GM18498 (cell line): ENCODE data around the gene CUX1.

Experiments used
- ATAC-seq: cut with Tn5 transposase; IDR thresholded peaks from one replicate; pipeline ENCODE4 v1.9.1; 2021; ENCODE audit warnings: mild to moderate bottlenecking, moderate library complexity; ENCODE audit not compliant: unreplicated experiment

Gene CUX1

DNA sequence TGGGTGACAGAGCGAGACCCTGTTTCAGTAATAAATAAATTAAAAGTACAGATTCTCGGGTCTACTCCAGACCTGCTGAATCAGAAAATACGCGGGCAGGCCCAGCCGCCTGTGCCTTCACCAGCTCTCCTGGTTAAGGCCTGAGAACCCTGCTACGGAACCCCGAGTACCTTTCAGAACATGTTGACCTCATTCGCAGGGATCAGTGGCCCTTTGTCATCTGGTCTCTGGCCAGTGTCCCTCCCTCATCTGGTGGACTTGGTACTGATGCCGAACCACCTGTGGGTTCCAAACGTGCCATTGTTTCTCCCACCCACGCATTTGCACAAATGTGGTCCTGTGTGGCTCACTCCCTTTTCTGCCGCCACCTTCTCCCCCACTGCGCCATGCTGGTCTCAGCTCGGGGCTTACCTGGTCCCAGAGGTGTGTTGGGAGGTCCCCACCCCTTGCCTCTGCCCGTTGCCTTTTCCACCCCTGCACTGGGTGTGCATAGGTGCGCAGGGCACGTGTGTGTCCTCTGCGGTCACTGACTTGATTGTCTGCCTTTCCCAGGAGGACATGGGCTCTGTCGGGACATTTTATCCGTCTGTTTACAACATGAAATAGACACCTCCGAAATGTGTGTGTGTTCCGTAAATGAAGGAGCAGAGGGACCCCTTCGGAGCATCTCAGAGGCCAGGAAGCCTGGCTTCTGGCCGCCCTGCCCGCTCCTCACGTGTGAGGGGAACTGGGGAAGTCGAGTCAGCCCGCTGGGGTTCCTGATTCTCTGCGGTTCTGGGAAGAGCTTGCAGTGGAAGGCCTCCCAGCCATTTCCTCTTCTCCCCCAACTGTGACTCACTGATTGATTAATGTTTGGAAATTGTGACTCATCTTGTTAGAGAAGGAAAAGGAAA is 135.2 kb downstream of the CUX1 start:
- ATAC-seq = no peak

DNA sequence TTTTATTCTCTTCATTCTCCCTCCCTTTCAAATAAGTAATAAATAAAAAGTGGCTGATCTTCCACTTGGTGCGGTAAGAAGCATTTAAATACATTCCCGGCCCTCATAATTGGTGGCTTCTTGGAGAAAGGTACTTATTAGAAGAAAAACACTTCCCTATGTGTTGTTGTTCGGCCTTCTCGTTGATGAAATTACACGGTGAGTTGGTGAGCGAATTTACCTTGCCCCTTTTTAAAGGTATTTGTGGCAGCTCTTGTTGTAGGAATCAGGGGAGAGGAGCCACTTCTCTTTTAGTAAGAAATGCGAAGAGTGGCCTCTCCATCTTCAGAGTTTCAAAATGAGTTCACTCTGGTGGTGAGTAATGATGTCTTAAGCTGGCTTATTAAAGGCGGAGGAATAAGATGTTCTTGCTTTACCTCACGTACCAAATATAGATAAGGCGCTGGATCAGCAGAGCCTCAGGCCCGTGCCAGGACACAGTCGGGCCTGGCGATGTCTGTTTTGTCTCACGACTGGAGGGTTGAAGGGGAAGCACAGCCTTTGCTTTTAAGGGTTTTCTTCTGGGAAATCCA is 135.9 kb downstream of the CUX1 start:
- ATAC-seq = no peak

DNA sequence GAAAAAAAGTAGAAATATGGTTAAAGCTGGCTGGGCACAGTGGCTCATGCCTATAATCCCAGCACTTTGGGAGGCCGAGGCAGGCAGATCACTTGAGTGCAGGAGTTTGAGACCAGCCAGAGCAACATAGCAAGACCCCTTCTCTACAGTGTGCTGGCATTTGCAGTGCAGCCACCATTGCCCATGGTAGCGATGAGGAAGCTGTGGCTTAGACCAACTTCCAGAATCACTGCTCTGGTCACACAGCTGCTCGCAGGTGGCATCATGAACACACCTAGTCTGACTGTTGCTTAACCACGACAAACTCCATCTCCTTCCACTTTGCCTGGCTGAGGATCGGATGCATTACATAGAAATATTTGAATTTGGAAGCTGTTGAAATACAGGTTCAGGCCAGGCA is 137.1 kb downstream of the CUX1 start:
- no peak for ATAC-seq

DNA sequence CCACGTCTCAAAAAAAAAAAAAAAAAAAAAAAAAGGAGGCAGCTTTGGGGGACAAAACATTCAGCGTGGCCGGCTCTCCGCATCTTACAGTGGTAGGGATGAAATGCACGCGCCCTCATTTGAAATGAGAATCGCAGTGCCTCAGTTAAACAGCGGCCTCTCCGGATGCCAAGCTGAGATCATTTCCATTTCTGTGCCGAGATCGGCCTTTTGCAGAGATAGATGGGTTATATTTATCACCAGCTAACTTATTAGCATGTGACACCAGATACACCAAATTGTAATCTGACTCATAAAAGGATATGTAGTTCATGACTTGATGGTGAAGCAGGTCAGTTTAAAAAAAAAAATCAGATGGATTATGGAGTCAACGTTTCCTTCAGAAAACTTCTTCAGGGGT is 138.7 kb downstream of the CUX1 start:
- ATAC-seq = no peak

DNA sequence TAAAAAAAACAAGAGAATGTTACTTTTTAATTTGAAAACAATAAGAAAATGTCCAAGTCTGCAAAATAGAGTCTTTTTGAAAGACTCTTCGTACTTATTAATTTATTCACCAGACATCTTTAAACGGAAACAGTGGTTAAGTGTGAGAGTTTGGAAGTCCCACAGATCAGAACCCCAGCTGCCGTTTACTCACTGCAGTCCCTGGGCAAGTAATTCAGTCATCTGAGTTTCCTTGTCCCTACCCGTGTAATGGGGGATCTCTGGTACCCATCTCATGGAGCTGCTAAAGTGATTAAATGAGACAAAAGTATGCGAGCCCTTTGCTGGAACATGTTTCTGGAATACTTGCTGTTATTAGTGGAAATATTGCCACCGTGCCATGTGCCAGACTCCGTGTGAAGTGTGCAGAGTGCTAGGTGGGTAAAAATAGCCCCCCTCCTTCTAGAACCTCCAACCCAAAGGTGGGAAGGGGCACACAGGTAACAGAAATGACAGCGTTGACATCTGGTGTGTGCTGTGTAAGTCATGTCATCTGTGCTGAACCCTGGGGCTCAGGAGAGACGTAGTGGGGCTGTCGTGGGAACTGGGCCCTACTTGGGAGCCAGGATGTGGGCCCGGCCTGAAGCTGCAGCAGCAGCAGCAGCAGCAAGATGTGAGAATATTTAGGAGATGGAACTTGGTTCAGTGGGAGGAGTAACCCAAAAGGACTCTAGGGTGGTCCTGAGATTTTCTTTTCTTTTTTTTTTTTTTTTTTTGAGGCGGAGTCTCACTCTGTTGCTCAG is 140.5 kb downstream of the CUX1 start:
- no peak for ATAC-seq

DNA sequence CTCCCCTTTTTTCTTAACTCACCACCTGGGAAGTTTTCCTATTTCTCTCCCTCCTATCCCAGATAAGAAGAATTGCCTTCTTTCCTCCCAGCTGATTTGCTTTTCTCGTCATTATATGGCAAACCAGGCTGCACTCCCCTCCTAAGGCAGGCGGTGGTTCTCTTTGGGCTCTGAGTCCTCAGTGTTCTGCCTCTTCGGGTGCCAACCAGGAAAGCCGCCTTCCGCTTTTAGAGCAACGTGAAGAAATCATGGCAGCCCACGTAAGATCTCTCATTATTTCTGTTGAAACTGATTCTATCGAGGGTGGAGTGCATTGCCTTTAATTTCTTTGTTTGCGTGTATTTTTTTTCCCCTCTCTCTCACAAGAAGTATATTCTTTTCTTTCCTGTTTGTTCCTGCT is 141.9 kb downstream of the CUX1 start:
- ATAC-seq = no peak

DNA sequence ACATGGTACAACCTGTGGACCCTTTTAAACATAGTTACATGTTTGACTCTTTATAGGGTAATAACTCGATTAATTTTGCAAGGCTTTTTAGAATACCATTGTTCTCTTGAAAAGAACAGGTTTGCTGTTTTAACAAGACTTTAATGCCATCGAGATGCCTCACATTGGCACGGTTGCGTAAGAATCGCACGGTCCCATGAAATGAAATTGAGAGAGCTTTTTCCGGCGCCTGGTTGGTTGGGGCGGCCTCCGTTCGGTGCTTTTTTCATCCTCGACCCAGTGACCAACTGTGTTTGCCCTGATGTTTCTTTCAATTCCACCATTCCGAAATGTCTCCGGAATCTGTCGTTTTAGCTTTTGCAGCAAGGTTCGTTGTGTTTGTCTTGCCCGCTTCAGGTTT is 142.4 kb downstream of the CUX1 start:
- no peak for ATAC-seq

DNA sequence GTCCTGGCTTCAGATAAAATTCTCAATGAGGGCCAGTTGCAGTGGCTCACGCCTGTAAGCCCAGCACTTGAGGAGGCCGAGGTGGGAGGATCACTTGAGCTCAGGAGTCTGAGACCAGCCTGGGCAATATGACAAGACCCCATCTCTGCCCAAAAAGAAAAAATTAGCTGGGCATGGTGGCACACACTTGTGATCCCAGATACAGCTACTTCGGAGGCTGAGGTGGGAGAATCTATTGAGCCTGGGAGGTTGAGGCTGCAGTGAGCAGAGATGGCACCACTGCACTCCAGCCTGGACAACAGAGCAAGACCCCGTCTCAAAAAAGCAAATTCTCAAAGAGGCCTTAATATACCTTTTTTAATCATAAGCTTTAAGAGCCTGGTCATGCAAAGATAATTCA is 142.9 kb downstream of the CUX1 start:
- ATAC-seq = no peak

DNA sequence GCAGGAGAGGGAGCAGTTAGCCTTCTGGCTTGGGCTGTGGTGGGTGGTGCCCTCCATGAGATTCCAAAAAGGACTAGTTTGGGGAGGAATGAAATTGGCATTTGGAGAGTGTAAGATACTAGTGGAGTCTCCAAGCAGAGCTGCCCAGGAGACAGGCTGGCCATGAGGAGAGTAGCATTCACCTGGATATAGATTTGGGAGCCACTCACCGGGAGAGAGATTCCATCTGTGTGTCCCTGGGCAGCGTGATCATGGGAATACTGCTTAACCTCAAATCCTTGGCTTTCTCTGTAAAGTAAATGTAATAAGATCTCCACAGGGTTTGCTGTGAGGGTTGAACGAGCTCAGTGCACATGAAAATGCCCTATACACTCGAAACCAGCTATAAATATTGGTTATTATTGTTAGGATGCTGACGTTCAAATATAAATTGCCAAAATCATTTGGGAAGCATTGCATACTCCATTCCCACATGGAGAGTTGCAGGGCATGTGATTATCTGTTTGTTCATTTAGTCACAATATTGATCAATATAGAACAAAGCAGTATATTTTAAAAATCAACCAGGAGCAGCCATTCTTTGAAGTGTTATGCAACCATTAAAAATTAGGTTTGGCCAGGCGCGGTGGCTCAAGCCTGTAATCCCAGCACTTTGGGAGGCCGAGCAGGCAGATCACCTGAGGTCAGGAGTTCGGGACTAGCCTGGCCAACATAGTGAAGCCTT is 143.7 kb downstream of the CUX1 start:
- no peak for ATAC-seq

DNA sequence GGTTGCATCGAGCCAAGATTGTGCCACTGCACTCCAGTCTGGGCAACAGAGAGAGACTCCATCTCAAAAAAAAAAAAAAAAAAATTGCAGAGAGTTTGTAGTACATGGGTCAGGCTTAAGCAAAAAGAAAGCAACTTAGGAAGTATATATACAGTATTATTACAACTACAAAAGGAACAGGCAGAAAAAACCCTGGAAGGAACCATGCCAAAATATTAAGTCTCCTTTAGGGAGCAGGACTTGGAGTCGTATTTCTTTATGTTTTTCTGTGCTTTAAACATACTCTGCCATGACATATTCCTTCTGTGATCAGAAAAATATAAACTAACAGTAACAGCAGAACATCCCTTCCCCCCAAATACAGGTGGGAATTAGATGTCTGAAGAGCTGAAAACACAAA is 144.4 kb downstream of the CUX1 start:
- ATAC-seq = no peak

DNA sequence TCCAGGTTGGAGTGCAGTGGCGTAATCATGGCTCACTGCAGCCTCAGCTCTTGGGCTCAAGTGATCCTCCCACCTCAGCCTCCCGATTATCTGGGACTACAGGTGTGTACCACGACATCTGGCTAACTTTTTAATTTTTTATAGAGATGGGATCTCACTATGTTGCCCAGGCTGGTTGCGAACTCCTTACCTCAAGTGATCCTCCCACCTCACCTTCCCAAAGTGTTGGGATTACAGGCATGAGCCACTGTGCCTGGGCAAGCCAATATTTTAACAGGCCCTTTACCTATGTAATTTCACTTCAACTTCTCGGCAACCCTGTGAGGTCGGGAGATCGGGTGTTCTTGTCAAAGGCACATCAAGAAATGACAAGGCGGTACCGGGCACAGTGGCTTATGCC is 146.3 kb downstream of the CUX1 start:
- no peak for ATAC-seq

DNA sequence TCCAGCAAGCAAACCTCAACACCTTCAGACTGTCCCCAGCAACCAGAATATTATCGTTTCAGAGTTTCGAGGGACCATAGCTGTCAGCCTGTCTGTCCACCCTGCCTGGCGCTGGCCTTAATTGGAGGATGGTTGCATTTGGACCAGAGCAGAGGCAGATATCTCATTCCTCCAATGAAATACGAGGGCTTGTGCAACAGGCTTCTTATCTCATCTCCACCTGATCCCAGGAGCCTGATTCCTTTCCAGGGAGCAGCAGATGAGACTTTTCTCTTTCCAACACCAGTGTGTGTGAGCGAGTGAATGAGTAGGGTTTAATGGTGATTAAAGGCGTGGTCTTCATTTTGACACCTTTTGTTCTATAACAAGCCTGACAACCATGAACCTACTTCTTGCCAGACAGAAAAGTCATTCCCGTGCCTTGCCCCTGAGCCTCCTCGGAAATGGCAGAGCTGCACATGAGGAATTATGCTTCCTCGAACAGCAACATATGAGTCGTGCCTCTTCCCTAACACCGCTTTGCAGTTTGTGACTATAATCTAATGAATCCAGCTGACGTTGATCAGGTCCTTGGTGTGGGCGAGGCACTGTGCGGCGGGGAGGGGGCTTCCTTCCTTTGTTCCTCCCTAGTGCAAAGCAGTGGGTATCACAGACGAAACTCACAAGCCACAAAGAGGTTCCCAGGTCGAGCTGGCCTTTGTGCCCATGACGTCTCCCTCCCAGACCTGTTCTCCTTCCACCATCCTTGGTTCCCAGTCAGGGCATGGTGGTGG is 147.4 kb downstream of the CUX1 start:
- no peak for ATAC-seq

DNA sequence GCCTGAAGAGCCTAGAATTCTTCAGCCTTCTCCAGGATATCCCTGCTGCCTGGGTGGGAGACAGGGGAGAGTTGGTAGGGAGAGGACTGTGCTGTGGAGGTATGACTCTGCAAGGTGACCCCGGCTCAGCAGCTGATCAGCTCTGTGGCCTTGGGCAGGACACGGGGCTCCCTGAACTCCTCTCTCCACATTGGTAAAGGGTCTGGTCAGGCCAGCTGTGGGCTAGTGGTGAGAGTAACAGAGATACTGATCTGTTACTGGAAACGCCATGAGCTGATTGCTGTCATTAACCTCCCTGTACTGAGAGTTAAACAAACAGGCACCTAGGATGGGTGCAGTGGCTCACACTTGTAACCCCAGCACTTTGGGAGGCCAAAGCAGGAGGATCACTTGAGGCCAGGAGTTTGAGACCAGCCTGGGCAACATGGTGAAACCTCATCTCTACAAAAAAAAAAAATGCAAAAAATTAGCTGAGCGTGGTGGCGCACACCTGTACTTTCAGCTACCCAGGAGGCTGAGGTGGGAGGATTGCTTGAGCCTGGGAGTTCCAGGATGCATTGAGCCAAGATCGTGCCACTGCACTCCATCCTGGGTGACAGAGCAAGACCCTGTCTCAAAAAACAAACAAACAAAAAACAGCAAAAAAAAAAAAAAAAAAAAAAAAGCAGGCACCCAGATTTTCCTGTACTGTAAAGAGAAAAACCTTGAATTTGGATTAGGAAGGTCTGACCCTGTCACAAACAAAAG is 151.5 kb downstream of the CUX1 start:
- ATAC-seq = no peak

DNA sequence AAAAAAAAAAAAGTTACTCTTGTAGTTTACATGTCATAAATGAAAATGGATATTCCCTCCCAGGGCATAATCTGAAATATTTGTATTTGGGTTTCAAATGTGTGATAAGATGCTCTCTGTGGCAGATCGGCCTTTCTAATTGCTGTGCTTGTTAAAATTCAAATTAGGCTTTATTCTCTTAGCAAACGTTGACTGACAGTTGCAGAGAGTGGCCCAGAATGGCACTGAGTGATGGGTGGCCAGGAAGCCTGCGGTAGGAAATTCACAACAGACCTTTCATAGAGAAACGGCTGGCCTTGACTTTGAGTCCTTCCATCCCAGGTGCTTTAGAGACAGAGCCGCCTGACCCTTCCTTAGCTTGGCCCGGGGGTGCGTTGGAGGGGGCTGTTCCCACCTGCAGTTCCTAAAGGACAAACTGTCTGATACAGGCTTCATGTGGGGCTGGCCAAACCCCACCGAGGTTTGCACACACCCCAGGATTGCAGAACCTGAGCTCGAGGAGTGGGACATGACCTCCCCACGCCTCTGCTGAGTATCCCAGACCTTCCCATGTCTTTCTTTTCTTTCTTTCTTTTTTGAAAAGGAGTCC is 152.7 kb downstream of the CUX1 start:
- no peak for ATAC-seq

DNA sequence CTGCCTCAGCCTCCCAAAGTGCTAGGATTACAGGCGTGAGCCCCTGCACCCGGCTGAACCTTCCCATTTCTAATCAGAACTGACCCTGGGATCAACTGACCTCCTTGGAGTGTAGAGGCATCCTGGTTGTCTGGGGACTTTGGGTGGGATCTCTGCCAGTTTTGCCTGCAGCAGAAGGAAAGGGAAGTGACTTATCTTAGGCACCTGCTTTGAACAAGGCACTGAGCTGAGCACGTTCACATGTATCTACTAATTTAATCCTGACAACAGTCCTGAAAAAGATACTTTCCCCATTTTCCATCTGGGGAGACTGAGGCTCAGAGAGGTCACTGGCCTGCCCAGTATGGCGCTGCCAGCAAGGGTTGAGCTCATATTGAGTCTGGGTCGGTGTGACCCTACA is 153.4 kb downstream of the CUX1 start:
- no peak for ATAC-seq

DNA sequence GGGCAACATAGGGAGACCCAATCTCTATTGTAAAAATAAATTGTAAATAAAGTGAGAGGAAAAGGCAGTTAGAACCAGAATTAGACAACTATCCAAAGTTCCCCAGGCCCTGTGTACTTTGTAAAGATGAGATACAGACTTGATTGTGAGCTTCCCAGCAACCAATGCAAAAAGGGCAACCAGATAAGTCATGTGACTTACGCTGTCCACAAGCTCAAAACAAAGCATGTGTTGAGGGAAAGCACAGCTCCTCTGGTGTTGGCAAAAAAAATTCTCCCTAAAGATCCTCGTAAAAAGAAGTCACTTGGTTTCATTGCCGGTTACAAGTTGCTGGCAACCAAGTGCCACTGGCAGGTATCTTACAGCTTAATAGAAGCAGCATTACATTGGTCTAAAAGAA is 154.0 kb downstream of the CUX1 start:
- no peak for ATAC-seq

DNA sequence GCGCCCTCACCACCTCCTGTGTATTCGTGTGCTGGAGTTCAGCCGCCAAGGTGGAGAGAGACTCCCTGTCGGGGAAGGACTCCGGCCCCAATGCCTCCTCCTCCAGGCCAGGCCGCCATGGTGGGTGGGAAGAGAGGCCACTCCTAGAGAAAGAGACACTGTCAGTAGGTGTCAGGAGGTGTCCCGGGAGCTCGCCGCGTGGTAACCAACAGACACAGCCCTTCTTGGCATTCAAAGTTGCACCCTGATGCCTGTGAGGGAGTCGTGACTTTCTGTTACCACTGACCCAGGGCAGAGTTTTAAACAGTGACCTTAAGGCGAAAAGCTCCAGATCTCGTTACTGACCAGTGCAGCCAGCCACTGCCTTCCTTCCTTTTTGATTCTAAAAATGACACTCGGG is 155.2 kb downstream of the CUX1 start:
- ATAC-seq = no peak

DNA sequence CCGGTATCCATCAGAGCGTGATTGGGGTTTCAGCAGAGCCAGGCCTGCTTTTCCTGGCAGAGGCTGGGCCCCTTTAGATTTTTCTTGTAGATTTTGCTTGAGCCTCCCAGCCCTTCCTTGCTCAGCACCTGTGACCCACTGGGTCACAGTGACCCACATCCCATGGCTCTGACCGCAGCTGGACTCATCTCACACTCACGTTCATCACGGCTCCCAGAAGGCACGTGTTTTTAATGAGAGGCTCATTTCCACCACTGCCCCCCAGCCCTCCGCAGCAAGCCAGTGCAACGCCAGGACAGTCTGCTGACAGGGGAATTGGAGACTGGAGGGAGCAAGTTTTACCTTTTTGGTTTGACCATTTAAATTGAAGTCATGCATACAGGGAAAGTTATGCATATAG is 155.7 kb downstream of the CUX1 start:
- ATAC-seq = no peak

DNA sequence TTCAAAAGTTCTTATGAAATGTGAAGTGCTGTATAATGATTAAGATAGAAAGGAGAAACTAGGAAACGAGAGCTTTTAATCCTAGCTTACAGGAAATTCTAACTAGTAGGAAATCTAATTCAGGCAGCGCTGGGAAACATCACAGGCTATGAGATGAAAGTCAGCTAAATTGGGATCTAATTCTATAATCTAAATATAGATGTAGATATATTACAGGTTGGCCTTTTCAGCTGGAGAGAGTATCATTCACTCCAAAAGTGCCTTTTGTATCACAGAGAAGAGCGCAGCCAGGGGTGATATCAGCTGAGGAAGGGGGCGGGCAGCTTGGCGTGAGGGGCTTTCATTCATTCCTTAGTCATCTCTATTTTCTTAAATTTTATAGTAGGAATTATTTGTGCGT is 157.0 kb downstream of the CUX1 start:
- ATAC-seq = no peak
